22Rv1 (cell line): ENCODE data around the gene ATP8B3.
A peak's percentile ranks its signal among the peaks of the same experiment; 100 is the strongest.

Source experiments
- H3K27ac ChIP-seq: fragments of 450-650 bp; 2 replicates; pipeline ENCODE4 v1.5.1; 2017
- CTCF ChIP-seq: fragments of 450-650 bp; IDR thresholded peaks from 2 replicates; pipeline ENCODE4 v1.5.1; 2017; ENCODE audit warnings: mild to moderate bottlenecking
- ZFX ChIP-seq: fragments of 450-650 bp; IDR thresholded peaks from 2 replicates; pipeline ENCODE4 v1.6.1; 2017; ENCODE audit warnings: antibody characterized with exemption, borderline replicate concordance

The ATP8B3 gene

DNA sequence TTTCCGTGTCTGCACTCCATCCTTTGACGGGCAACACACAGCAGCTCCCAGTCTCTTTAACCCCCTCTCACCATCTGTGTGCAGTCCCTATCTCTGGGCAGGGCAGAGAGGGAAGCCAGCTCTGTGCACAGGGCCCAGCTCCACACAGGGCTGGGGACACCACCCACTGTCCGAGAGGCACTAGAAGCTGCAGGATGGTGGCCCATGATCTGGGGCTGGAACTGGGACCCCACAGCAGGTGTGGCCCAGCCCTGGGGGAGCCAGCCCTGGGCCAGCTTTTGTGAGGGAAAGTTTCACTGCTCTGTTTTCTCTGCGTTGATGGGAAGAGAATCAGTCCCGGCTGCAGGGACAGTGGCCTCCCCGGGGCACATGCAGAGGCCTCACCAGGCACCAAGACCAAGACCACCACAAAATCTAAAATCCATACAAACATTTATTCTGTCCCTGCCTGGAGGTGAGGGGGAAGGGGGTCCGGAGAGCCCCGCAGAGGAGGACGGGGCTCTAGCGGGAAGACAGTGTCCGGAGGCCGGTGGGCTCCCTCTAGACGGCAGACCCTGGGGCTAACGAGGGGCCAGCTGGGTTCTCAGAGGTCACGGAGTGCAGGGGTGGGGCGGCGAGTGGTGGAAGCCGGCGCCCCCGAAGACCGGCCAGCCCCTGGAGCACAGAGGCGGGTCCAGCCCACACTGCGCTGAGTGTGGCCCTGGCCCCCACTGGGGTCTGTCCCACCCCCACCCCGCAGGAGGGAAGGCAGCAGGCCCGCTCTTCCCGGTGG lies 2.9 kb upstream of the ATP8B3 start:
- H3K27ac ChIP-seq = no peak overlapping the region
- TF ChIP-seq CTCF (no peak), ZFX (no peak)

GRCh38 chr19:1814391-1814790 lies 2.3 kb upstream of the ATP8B3 start:
- no peak for TF ChIP-seq ZFX
- no peak for TF ChIP-seq CTCF
- peak overlapping the region; percentile 67 for H3K27ac ChIP-seq

GRCh38 chr19:1813192-1814182 lies 1.4 kb upstream of the ATP8B3 start:
- peak; percentile 56 for TF ChIP-seq CTCF
- no peak for TF ChIP-seq ZFX
- H3K27ac ChIP-seq = peak overlapping the region; percentile 67

DNA sequence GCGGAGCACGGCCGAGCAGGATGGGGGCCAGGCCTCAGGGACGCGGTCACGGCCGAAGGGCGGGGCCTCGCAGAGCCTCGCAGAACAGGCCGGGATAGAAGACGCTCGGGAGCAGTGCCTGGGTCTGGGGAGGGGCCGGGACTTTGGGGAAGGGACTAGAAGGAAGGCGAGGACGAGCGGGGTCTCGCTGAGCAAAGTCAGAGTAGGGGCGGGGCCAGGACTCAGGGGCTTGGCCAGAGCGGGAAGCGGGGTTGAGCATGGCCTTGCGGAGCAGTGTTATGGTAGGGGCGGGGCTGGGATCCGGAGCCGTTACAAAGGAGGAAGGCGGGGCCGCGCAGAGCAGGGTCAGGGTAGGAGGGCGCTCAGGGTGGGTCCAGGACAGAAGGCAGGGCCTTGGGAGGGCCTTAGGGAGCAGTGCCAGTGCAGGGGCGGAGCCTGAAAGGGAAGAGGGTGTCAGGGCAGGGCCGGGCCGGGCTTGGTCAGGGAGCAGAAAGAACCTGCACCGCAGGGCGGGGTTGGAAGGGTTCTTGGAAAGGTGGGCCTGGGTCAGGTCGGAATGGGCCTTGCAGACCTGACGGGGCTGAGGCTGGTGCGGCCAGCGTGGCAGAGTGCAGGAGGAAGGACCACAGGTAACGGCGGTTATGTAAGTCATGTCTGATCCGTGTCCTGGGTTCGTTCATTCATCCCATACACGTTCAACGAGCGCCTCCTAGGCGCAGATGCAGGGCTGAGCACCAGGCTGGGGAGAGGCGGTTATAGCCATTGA lies 533 bp upstream of the ATP8B3 start:
- H3K27ac ChIP-seq = peak overlapping the region; percentile 67
- TF ChIP-seq CTCF = peak; percentile 84
- TF ChIP-seq ZFX = no peak

DNA sequence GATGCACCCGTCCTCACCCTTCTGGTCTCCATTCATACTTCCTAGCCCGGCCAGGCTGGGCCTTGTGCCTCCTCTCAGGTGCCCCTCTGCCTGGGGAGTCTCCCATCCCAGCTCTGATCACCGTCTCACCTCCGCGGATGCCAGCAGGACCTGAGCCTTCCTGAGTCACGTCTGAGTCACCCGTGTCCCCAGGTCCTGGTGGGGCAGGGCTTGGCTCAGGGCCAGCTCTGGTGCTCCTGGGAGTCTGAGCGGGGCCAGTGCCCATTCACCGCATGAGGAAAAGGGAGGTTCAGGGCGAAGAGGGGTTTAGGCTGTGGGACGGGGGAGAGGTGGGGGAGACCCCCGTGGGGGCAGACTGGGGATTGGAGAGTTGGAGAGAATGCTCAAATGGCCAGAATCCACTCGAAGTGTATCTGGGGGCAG lies 593 bp downstream of the ATP8B3 start:
- TF ChIP-seq CTCF (no peak), ZFX (no peak)
- no peak overlapping the region for H3K27ac ChIP-seq

DNA sequence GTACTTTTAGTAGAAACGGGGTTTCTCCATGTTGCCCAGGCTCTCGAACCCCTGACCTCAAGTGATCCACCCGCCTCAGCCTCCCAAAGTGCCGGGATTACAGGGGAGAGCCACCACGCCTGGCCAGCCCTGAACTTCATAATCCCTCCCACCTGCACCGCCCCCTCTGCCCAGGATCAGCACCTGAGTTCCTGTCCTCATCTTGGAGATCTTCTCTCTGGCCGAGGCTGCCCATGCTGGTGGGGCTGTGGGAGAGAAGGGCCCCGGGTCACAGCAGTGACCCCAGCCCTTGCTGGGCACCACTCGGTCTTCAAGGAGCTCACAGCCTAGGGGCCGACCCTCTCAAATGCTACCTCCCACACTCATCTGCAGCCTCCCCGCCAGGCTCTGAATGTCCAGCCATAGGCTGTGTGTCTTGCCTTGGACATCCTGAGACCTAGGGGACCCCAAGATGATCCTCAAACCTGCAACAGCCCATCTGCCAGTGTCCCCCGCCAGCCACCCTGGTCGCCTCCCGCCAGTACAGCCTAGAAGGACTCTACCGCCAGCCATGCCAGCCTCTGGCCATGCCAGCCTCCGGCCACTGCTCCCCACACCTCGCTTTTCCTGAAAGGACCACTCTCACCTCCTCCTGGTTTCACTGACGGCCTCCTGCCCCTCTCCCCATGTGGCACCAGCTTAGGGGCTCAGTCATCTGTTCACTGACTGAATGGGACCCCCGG lies 1.5 kb downstream of the ATP8B3 start:
- no peak overlapping the region for H3K27ac ChIP-seq
- TF ChIP-seq CTCF (no peak), ZFX (no peak)
